Panc1 (cell line): ENCODE data around the gene CXXC1. TPM values are rescaled to one million over a fixed set of nuclear protein-coding genes. Genes with fewer than 3 reads are reported as not detected.
"Not testable (repeated sequence)": the region's sequence is repeated elsewhere in the genome, so short reads cannot be mapped to it uniquely, and the experiment has no call there.

Experiments
- ATAC-seq: fragments of 200-7000 bp; cut with Tn5 transposase; 2 replicates; pipeline ENCODE4 v1.9.1; 2020; ENCODE audit warnings: mild to moderate bottlenecking, moderate library complexity
- BruUV-seq: library from RNA; stranded (reverse); fragments of 400-500 nt; replicated peaks from 2 replicates; lab custom pipeline; 2021; lab: Mats Ljungman, UMichigan
- CTCF ChIA-PET: fragments of 300-600 bp; sonication (Branson Sonifier 250); formaldehyde crosslinking; loops from one replicate; lab custom pipeline; 2022; ENCODE audit warnings: antibody characterized with exemption; lab: Charles Lee
- POLR2A ChIA-PET: fragments of 300-600 bp; sonication (Branson Sonifier 250); formaldehyde crosslinking; loops from one replicate; lab custom pipeline; 2022; ENCODE audit warnings: antibody characterized with exemption; lab: Charles Lee
- DNase-seq: peaks from one replicate; pipeline ENCODE4 v3.0.0-alpha.2; 2010; ENCODE audit warnings: low read depth, low spot score
- H3K27ac ChIP-seq: 2 replicates; pipeline ENCODE4 v1.5.1; 2011; ENCODE audit warnings: mild to moderate bottlenecking, low read length, inconsistent platforms
- H3K27me3 ChIP-seq: fragments of 200-500 bp; sonication (Bioruptor generic); 2 replicates; pipeline ENCODE4 v1.6.0; 2014; ENCODE audit warnings: low read length, inconsistent platforms; ENCODE audit not compliant: control insufficient read depth, insufficient read depth
- H3K36me3 ChIP-seq: fragments of 200-500 bp; sonication (Bioruptor generic); 2 replicates; pipeline ENCODE4 v1.5.1; 2014; ENCODE audit warnings: inconsistent platforms, mild to moderate bottlenecking, low read length, moderate library complexity; ENCODE audit not compliant: control insufficient read depth, insufficient read depth
- H3K4me1 ChIP-seq: 2 replicates; pipeline ENCODE4 v1.5.1; 2011; ENCODE audit warnings: inconsistent platforms, mild to moderate bottlenecking, low read length, moderate library complexity; ENCODE audit not compliant: control insufficient read depth, insufficient read depth
- H3K4me3 ChIP-seq, 2 experiments: 2 replicates each; pipeline ENCODE4 v1.5.1; 2011 to 2012; ENCODE audit warnings: low read depth in 2 of 2, low read length in 2 of 2, mild to moderate bottlenecking in 2 of 2, inconsistent platforms in 1 of 2, moderate library complexity in 1 of 2
- H3K9me3 ChIP-seq: fragments of 200-500 bp; sonication (Bioruptor generic); 2 replicates; pipeline ENCODE4 v1.5.1; 2014; ENCODE audit warnings: low read depth, mild to moderate bottlenecking, inconsistent platforms, low read length, moderate library complexity; ENCODE audit not compliant: control insufficient read depth, insufficient read depth
- POLR2AphosphoS5 ChIP-seq: IDR thresholded peaks from 2 replicates; pipeline ENCODE4 v1.6.1; 2012; ENCODE audit warnings: mild to moderate bottlenecking, low read depth, low read length, moderate library complexity
- REST ChIP-seq, 2 experiments: IDR thresholded peaks; 2 replicates each; pipeline ENCODE4 v1.6.1; 2011 to 2012; ENCODE audit warnings: low read depth in 2 of 2, control low read depth in 1 of 2, low read length in 1 of 2, mild to moderate bottlenecking in 1 of 2, moderate library complexity in 1 of 2; ENCODE audit not compliant: insufficient read depth in 1 of 2
- SIN3A ChIP-seq: IDR thresholded peaks from 2 replicates; pipeline ENCODE4 v1.6.1; 2012; ENCODE audit warnings: low read depth, mild to moderate bottlenecking, low read length, moderate library complexity, borderline replicate concordance; ENCODE audit not compliant: insufficient read depth
- TCF7L2 ChIP-seq: IDR thresholded peaks from 2 replicates; pipeline ENCODE4 v1.6.1; 2011; ENCODE audit warnings: mild to moderate bottlenecking, low read depth, low read length, inconsistent platforms
- in situ Hi-C: cut with HindIII; loops from 2 replicates; pipeline ENCODE4 v1.10.0; 2016; ENCODE audit warnings: low sequenced_read_pairs, low pct_unique_long_range_greater_than_20kb
- intact Hi-C: fragments of 100-400 bp; cut with micrococcal nuclease; formaldehyde crosslinking; loops from one replicate; pipeline ENCODE4 v1.10.0; 2022; ENCODE audit not compliant: unreplicated experiment
- total RNA-seq: library from RNA; stranded (reverse); gene quantifications from one replicate; pipeline ENCODE4 v1.2.1, GENCODE V29; 2021; ENCODE audit not compliant: unreplicated experiment
- TF ChIP-seq, protein P1 (sequence below): fragments of 450-650 bp; IDR thresholded peaks from 2 replicates; pipeline ENCODE4 v1.5.1; 2017; ENCODE audit warnings: mild to moderate bottlenecking

Gene CXXC1
- total RNA-seq, 1 experiment from 2014 or later: 60.8 TPM

- H3K27ac ChIP-seq: no peak overlapping the region
- H3K9me3 ChIP-seq: no peaks in the 10 kb centered on the region
- ATAC-seq (no peak), DNase-seq (no peak)
- in situ Hi-C loops (no loop called here), intact Hi-C loops (no loop called here)
- H3K4me1 ChIP-seq: no peaks in the 10 kb centered on the region
- H3K36me3 ChIP-seq: no peaks in the 10 kb centered on the region
- no peaks in the 10 kb centered on the region for H3K27me3 ChIP-seq
- CTCF ChIA-PET: no interaction called here
- no peak for TF ChIP-seq REST (IDR thresholded peaks at IDR 0.05; ENCODE audit: insufficient read depth in 1 of 2, low read depth in 2 of 2, low read length in 1 of 2)
- TF ChIP-seq SIN3A: no peak
- TF ChIP-seq, protein P1, sequence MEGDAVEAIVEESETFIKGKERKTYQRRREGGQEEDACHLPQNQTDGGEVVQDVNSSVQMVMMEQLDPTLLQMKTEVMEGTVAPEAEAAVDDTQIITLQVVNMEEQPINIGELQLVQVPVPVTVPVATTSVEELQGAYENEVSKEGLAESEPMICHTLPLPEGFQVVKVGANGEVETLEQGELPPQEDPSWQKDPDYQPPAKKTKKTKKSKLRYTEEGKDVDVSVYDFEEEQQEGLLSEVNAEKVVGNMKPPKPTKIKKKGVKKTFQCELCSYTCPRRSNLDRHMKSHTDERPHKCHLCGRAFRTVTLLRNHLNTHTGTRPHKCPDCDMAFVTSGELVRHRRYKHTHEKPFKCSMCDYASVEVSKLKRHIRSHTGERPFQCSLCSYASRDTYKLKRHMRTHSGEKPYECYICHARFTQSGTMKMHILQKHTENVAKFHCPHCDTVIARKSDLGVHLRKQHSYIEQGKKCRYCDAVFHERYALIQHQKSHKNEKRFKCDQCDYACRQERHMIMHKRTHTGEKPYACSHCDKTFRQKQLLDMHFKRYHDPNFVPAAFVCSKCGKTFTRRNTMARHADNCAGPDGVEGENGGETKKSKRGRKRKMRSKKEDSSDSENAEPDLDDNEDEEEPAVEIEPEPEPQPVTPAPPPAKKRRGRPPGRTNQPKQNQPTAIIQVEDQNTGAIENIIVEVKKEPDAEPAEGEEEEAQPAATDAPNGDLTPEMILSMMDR: no peak
- TF ChIP-seq POLR2AphosphoS5: no peak
- TF ChIP-seq TCF7L2: no peak
- BruUV-seq: no TSS peak
- no peak overlapping the region for H3K4me3 ChIP-seq
- POLR2A ChIA-PET: interaction anchor here (0.5 kb wide), 1 partner anchor 1702 kb away, joined by 4 read pairs; no protein-coding TSS in a partner anchor
Measured at GRCh38 chr18:50293039-50293438, 5.5 kb upstream of the CXXC1 start.

DNA sequence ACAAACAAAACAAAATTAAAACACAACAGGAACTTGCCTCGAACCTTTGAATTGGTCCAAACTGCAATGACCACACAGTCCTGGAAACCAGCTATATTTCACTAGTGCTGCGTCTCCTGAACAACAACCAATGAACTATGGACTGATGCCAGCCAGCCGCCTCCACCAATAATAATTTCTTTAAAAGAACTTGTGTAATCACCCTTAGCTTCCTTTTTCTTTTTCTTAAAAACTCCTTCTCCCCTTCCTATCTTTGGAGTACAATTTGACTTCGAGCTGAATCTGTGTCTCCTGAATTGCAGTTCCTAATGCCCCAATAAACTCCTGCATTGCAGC is 1.6 kb upstream of the CXXC1 start:
- ATAC-seq: no peak
- no peak overlapping the region for H3K27ac ChIP-seq
- no TSS peak for BruUV-seq
- H3K27me3 ChIP-seq: no peaks in the 10 kb centered on the region
- TF ChIP-seq POLR2AphosphoS5: no peak
- TF ChIP-seq TCF7L2: no peak
- no peak for TF ChIP-seq REST (IDR thresholded peaks at IDR 0.05; ENCODE audit: insufficient read depth in 1 of 2, low read depth in 2 of 2, low read length in 1 of 2)
- TF ChIP-seq, protein P1: no peak
- no peak for TF ChIP-seq SIN3A
- POLR2A ChIA-PET: no interaction called here
- H3K9me3 ChIP-seq: no peaks in the 10 kb centered on the region
- DNase-seq: no peak
- intact Hi-C loops (loop anchor here (10.0 kb wide), 1 partner anchor 66 kb away; no protein-coding TSS in a partner anchor), in situ Hi-C loops (no loop called here)
- H3K4me3 ChIP-seq: no peak overlapping the region
- no peaks in the 10 kb centered on the region; the same call in 1 of the 2 replicates for H3K36me3 ChIP-seq
- CTCF ChIA-PET: no interaction called here
- no peaks in the 10 kb centered on the region for H3K4me1 ChIP-seq

DNA sequence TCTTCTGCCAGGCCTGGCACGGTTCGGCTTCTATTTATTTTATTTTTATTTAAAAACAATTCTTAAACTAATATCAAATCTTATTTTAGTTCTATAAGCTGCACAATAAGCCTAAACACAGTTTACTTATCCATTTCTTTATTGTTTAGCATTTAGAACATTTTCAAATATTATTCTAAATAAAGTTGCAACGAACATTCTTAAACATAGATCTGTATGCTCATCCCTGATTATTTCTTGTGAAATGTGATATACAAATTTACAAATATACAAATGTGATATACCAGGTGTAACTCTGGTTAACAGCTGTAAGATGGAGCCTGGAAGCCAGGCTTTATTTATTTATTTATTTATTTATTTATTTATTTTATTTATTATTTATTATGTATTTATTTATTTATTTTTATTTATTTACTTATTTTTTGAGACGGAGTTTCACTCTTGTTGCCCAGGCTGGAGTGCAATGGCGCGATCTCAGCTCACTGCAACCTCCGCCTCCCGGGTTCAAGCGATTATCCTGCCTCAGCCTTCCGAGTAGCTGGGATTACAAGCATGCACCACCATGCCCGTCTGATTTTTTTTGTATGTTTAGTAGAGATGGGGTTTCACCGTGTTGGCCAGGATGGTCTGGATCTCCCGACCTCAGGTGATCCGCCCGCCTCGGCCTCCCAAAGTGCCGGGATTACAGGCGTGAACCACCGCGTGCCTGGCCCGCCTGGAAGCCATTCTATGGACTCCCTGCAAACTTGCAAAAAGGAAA is 1.0 kb upstream of the CXXC1 start:
- POLR2A ChIA-PET, H3K36me3 ChIP-seq, ATAC-seq, BruUV-seq, CTCF ChIA-PET, DNase-seq, H3K27me3 ChIP-seq, H3K9me3 ChIP-seq, in situ Hi-C loops, H3K4me1 ChIP-seq: not testable (repeated sequence)
- peak overlapping the region; percentile 88 to 91 for H3K4me3 ChIP-seq
- H3K27ac ChIP-seq: 0 out of 2 replicates have a peak overlapping the region, but pooled peaks have one; percentile 34
- intact Hi-C loops: loop anchor here (10.0 kb wide), 1 partner anchor 66 kb away; no protein-coding TSS in a partner anchor
